GM12892 (cell line): Measurements from ENCODE around the gene KDM2B.

Source experiments
- POLR2A ChIP-seq: IDR thresholded peaks from 2 replicates; pipeline ENCODE4 v1.6.1; 2011; ENCODE audit warnings: low read depth, low read length, control low read depth
- POLR2AphosphoS5 ChIP-seq: IDR thresholded peaks from 2 replicates; pipeline ENCODE4 v1.6.1; 2011; ENCODE audit warnings: low read depth, low read length, control low read depth
- TAF1 ChIP-seq: IDR thresholded peaks from 2 replicates; pipeline ENCODE4 v1.6.1; 2011; ENCODE audit warnings: low read depth, mild to moderate bottlenecking, control low read depth, low read length, borderline replicate concordance

DNA sequence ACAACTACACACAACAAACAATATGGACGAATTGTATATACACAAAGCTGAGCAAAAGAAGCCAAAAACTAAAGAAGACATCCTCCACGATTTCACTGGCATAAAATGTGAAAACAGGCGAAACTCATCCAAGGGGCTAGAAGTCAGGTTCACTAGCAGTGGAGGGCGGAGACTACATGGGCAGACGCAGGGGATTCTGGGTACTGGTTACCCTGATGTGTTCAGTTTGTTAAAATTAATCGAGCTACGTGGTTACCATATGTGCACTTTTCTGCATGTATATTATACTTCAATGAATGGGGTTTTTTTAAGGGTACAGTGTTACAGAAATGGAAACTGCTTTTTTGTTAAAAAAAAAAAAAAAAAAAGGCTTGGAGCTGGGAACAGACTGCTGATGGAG lies 12.3 kb downstream of the KDM2B start:
- TF ChIP-seq POLR2AphosphoS5: no peak
- TF ChIP-seq TAF1: no peak
- TF ChIP-seq POLR2A: no peak
